Measurements from ENCODE around the gene ASTL. TPM values are rescaled to one million over a fixed set of nuclear protein-coding genes. Genes with fewer than 3 reads are reported as not detected.
A peak's percentile ranks its signal among the peaks of the same experiment; 100 is the strongest.

Gene ASTL
- polyA plus RNA-seq, 3 donors: 0.71 TPM; not detected in 2

- peaks cover 0 to under 1% of the 10 kb centered on the region in 2 donors for H3K4me1 ChIP-seq (ENCODE audit: control insufficient read depth in 1 of 2, insufficient read depth in 2 of 2, low read length in 2 of 2)
- no peaks in the 10 kb centered on the region for H3K36me3 ChIP-seq (replicated peaks in 1 of 2; ENCODE audit: control insufficient read depth in 1 of 2, insufficient read depth in 2 of 2, low read length in 2 of 2)
- H2AFZ ChIP-seq (ENCODE audit: insufficient read depth, low read depth, low read length, poor library complexity, severe bottlenecking): no peak overlapping the region
- H3K9me3 ChIP-seq (replicated peaks in 1 of 2; ENCODE audit: control insufficient read depth in 1 of 2, insufficient read depth in 1 of 2, low read length in 2 of 2): no peaks in the 10 kb centered on the region
- peaks cover 10% of the 10 kb centered on the region for H4K20me1 ChIP-seq (ENCODE audit: insufficient read depth, low read length)
- Mint-ChIP-seq H3K4me3 (no peak overlapping the region), H3K27me3 (ENCODE audit: low read depth in 3 of 3) (peaks cover 0 to 6% (median 3%) of the 10 kb centered on the region in 3 donors), H3K9me3 (no peaks in the 10 kb centered on the region), H3K36me3 (no peaks in the 10 kb centered on the region), H3K4me1 (peaks cover 8% of the 10 kb centered on the region), H3K27ac (peak overlapping the region in 1 of 7 donors; percentile 6)
- H3K27ac ChIP-seq (ENCODE audit: low read depth in 1 of 2, low read length in 2 of 2): no peak overlapping the region
- H3K4me2 ChIP-seq (replicated peaks; ENCODE audit: extremely low read depth, low read length, poor library complexity, severe bottlenecking): no peak overlapping the region
- 84% methylated on average over 8 of the region's 15 CpGs for WGBS (ENCODE audit: insufficient coverage)
- H3K79me2 ChIP-seq (ENCODE audit: insufficient read depth, low read length): no peaks in the 10 kb centered on the region
- no peaks in the 10 kb centered on the region for H3K27me3 ChIP-seq (ENCODE audit: control insufficient read depth in 2 of 2, insufficient read depth in 2 of 2, low read length in 2 of 2)
- peak in 1 of 3 donors; percentile 37 for DNase-seq
- intact Hi-C loops (cut with micrococcal nuclease): loop anchor here (1.0 to 2.0 kb wide), 3 partner anchors 37 to 129 kb away; partner anchors contain the start of gene CIAO1 (in 1 of the 2)
- no peak for TF ChIP-seq CTCF (IDR thresholded peaks at IDR 0.05)
- H3K4me3 ChIP-seq (replicated peaks in 1 of 3; ENCODE audit: low read depth in 2 of 3, low read length in 3 of 3): no peak overlapping the region
- H3K9ac ChIP-seq (ENCODE audit: insufficient read depth, low read length, poor library complexity, severe bottlenecking): no peak overlapping the region
These were observed 752 bp downstream of the ASTL start for GRCh38 chr2:96137321-96138178.

- H3K36me3 ChIP-seq (replicated peaks in 1 of 2; ENCODE audit: control insufficient read depth in 1 of 2, insufficient read depth in 2 of 2, low read length in 2 of 2): no peaks in the 10 kb centered on the region
- H3K36me3 Mint-ChIP-seq: no peaks in the 10 kb centered on the region
- H2AFZ ChIP-seq (ENCODE audit: insufficient read depth, low read depth, low read length, poor library complexity, severe bottlenecking): no peak overlapping the region
- no peak overlapping the region for H3K27ac ChIP-seq (ENCODE audit: low read depth in 1 of 2, low read length in 2 of 2)
- no peak for TF ChIP-seq CTCF (IDR thresholded peaks at IDR 0.05)
- no peak overlapping the region for H3K9ac ChIP-seq (ENCODE audit: insufficient read depth, low read length, poor library complexity, severe bottlenecking)
- no peak overlapping the region for H3K4me3 Mint-ChIP-seq
- H3K27me3 ChIP-seq (ENCODE audit: control insufficient read depth in 2 of 2, insufficient read depth in 2 of 2, low read length in 2 of 2): no peaks in the 10 kb centered on the region
- no peak overlapping the region for H3K4me2 ChIP-seq (replicated peaks; ENCODE audit: extremely low read depth, low read length, poor library complexity, severe bottlenecking)
- WGBS (ENCODE audit: insufficient coverage): 88% methylated on average over 7 of the region's 8 CpGs
- no peaks in the 10 kb centered on the region for H3K9me3 ChIP-seq (replicated peaks in 1 of 2; ENCODE audit: control insufficient read depth in 1 of 2, insufficient read depth in 1 of 2, low read length in 2 of 2)
- intact Hi-C loops (cut with micrococcal nuclease): no loop called here
- DNase-seq: peak in 1 of 3 donors; percentile 27
- H3K27ac Mint-ChIP-seq: peak overlapping the region in 1 of 7 donors; percentile 30
- no peaks in the 10 kb centered on the region for H3K4me1 ChIP-seq (ENCODE audit: control insufficient read depth in 1 of 2, insufficient read depth in 2 of 2, low read length in 2 of 2)
- no peaks in the 10 kb centered on the region for H3K9me3 Mint-ChIP-seq
- no peak overlapping the region for H3K4me3 ChIP-seq (replicated peaks in 1 of 3; ENCODE audit: low read depth in 2 of 3, low read length in 3 of 3)
- H3K4me1 Mint-ChIP-seq: peaks cover under 1% of the 10 kb centered on the region
- peaks cover 3 to 7% (median 6%) of the 10 kb centered on the region in 3 donors for H3K27me3 Mint-ChIP-seq (ENCODE audit: low read depth in 3 of 3)
- H4K20me1 ChIP-seq (ENCODE audit: insufficient read depth, low read length): no peaks in the 10 kb centered on the region
- no peaks in the 10 kb centered on the region for H3K79me2 ChIP-seq (ENCODE audit: insufficient read depth, low read length)
These were observed 2.1 kb downstream of the ASTL start for GRCh38 chr2:96136129-96136720.
